Endothelial cell of umbilical vein (primary cell): ENCODE measurements around the gene FAS. TPM values are rescaled to one million over a fixed set of nuclear protein-coding genes. Genes with fewer than 3 reads are reported as not detected.

Experiments
- BruUV-seq: library from RNA; stranded (reverse); fragments of 400-500 nt; replicated peaks from 2 replicates; lab custom pipeline; 2021; lab: Mats Ljungman, UMichigan
- CTCF ChIA-PET: fragments of 300-600, 350-600 bp; sonication (Branson Sonifier 250); formaldehyde crosslinking; loops from one replicate; lab custom pipeline; 2021; ENCODE audit warnings: antibody characterized with exemption, inconsistent platforms; lab: Charles Lee
- POLR2A ChIA-PET: fragments of 300-600, 350-600 bp; sonication (Branson Sonifier 250); formaldehyde crosslinking; loops from one replicate; lab custom pipeline; 2021; ENCODE audit warnings: antibody characterized with exemption, inconsistent platforms; lab: Charles Lee
- DNase-seq: peaks from one replicate; pipeline ENCODE4 v3.0.0-alpha.2; 2011; ENCODE audit warnings: low read depth, low spot score
- FAIRE-seq: peaks from 2 replicates; lab custom pipeline; 2011; peaks lifted over from hg19 to GRCh38; lab: Jason Lieb, UNC
- H2AFZ ChIP-seq: 2 replicates; pipeline ENCODE4 v1.6.0; 2012; ENCODE audit warnings: low read depth, low read length, control low read depth, inconsistent platforms
- H3K27ac ChIP-seq: 2 replicates; pipeline ENCODE4 v1.5.1; 2011; ENCODE audit warnings: low read depth, mild to moderate bottlenecking, control low read depth, low read length, moderate library complexity; ENCODE audit not compliant: insufficient read depth
- H3K27me3 ChIP-seq, 2 experiments: 2 replicates each; pipeline versions ENCODE4 v1.6.0 to v1.6.1; 2011; ENCODE audit warnings: low read length in 2 of 2, mixed read lengths in 1 of 2; ENCODE audit not compliant: control insufficient read depth in 2 of 2, insufficient read depth in 2 of 2
- H3K36me3 ChIP-seq, 2 experiments: 2 replicates in 1 of 2; 3 replicates in 1 of 2; pipeline ENCODE4 v1.5.1; 2011; ENCODE audit warnings: low read length in 2 of 2, mild to moderate bottlenecking in 1 of 2, moderate library complexity in 1 of 2; ENCODE audit not compliant: control insufficient read depth in 2 of 2, insufficient read depth in 2 of 2; ENCODE audit errors: extremely low read depth in 1 of 2
- H3K4me1 ChIP-seq: 3 replicates; pipeline ENCODE4 v1.5.1; 2011; ENCODE audit warnings: mild to moderate bottlenecking, low read length; ENCODE audit not compliant: control insufficient read depth, insufficient read depth; ENCODE audit errors: extremely low read depth
- H3K4me2 ChIP-seq: 2 replicates; pipeline ENCODE4 v1.6.1; 2011; ENCODE audit warnings: low read length, control low read depth, mixed read lengths; ENCODE audit not compliant: insufficient read depth
- H3K4me3 ChIP-seq, 3 experiments: fragments of 200-600 bp in 1 of 3; sonication (generic), shearing (Covaris generic) in 1 of 3; replicated peaks in 1 of 3; 2 replicates each; pipeline ENCODE4 v1.5.1; 2011 to 2016; ENCODE audit warnings: control low read depth in 3 of 3, low read length in 3 of 3, mild to moderate bottlenecking in 2 of 3, inconsistent platforms in 1 of 3, low read depth in 1 of 3, moderate library complexity in 1 of 3; ENCODE audit not compliant: insufficient read depth in 1 of 3
- H3K79me2 ChIP-seq: 2 replicates; pipeline ENCODE4 v1.6.0; 2012; ENCODE audit warnings: low read length, inconsistent platforms; ENCODE audit not compliant: control insufficient read depth, insufficient read depth
- H3K9ac ChIP-seq: replicated peaks from 2 replicates; pipeline ENCODE3; 2011; ENCODE audit warnings: low read length, control low read depth; ENCODE audit not compliant: insufficient read depth; ENCODE audit errors: extremely low read depth
- H3K9me1 ChIP-seq: replicated peaks from 3 replicates; pipeline ENCODE4 v1.6.0; 2011; ENCODE audit warnings: mild to moderate bottlenecking, low read length; ENCODE audit not compliant: control insufficient read depth, insufficient read depth; ENCODE audit errors: extremely low read depth
- H3K9me3 ChIP-seq: replicated peaks from 2 replicates; pipeline ENCODE4 v1.5.1; 2012; ENCODE audit warnings: low read length, inconsistent platforms; ENCODE audit not compliant: control insufficient read depth, insufficient read depth
- H4K20me1 ChIP-seq: replicated peaks from 2 replicates; pipeline ENCODE3; 2011; ENCODE audit warnings: mild to moderate bottlenecking, low read length; ENCODE audit not compliant: control insufficient read depth, insufficient read depth; ENCODE audit errors: extremely low read depth
- GATA2 ChIP-seq: IDR thresholded peaks from 2 replicates; pipeline ENCODE4 v1.7.0; 2011; ENCODE audit warnings: low read depth, mild to moderate bottlenecking, moderate library complexity, mixed read lengths, low read length; ENCODE audit not compliant: insufficient read length, insufficient read depth
- MYC ChIP-seq: IDR thresholded peaks from one replicate; pipeline ENCODE4 v1.6.1; 2011; ENCODE audit warnings: mild to moderate bottlenecking, low read depth, low read length
- POLR2A ChIP-seq: IDR thresholded peaks from 2 replicates; pipeline ENCODE4 v1.6.1; 2012; ENCODE audit warnings: low read depth, mild to moderate bottlenecking, control low read depth, low read length
- dilution Hi-C: fragments of 300-500 bp; cut with MboI; formaldehyde crosslinking; loops from one replicate; pipeline ENCODE4 v1.15.0; 2019; ENCODE audit warnings: low sequenced_read_pairs; ENCODE audit not compliant: extremely low pct_ligation_motif_present
- intact Hi-C: fragments of 100-400 bp; cut with micrococcal nuclease; formaldehyde crosslinking; loops from one replicate; pipeline ENCODE4 v1.10.0; 2022
- polyA plus RNA-seq, 4 experiments: library from polyadenylated mRNA; depleted of rRNA in 3 of 4; stranded (reverse) in 3 of 4; unstranded in 1 of 4; fragments of >200 nt; gene quantifications; 2 replicates each; pipeline versions ENCODE4 v1.2.1 to v1.2.3, GENCODE V29; 2011 to 2012; ENCODE audit warnings: missing spikeins in 1 of 4
- total RNA-seq: library from RNA; stranded (reverse); gene quantifications from 2 replicates; pipeline ENCODE4 v1.2.3, GENCODE V29; 2021
- TF ChIP-seq, protein P1 (sequence below): IDR thresholded peaks from 2 replicates; pipeline ENCODE4 v1.6.1; 2011; ENCODE audit not compliant: insufficient read depth, insufficient read length
- TF ChIP-seq, protein P2 (sequence below), 2 donors: IDR thresholded peaks; 1 replicate in 1 of 2; 2 replicates in 1 of 2; pipeline ENCODE4 v1.5.1; 2011; ENCODE audit warnings: low read length in 2 of 2, mild to moderate bottlenecking in 2 of 2, moderate library complexity in 2 of 2, control low read depth in 1 of 2, inconsistent platforms in 1 of 2, low read depth in 1 of 2; ENCODE audit not compliant: insufficient read depth in 1 of 2; ENCODE audit errors: extremely low read depth in 1 of 2

Gene FAS
- total and polyA plus RNA-seq, 2 donors (not counting 3 experiments of a cell fraction or from before 2014, with no cell fraction given) = 2.0 to 6.1 TPM

DNA sequence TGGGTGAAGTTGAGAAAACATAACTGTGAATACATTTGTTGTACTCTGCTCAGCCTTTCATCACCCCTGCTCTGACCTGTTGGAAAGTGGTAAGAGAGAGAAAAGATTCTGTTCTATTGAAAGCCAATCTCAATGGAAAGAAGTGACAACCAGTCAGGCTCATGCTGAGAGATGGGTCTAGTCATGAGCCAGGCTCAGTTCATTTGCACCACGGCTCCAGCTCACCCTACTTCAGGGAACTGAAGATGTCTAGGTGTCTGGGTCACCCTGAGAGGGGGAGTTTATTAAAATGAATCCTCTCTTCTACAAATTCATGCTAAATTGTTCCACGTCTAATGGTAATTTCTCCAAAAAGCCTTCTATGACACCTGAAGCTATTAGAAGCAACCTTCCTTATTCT is 12.1 kb upstream of the FAS start:
- no peak overlapping the region for H3K4me2 ChIP-seq
- no peak for TF ChIP-seq MYC
- TF ChIP-seq, protein P1, sequence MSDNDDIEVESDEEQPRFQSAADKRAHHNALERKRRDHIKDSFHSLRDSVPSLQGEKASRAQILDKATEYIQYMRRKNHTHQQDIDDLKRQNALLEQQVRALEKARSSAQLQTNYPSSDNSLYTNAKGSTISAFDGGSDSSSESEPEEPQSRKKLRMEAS = no peak
- dilution Hi-C loops = loop anchor here (25.0 kb wide), 1 partner anchor 234 kb away; the partner anchor contains the start of gene CH25H
- no peaks in the 10 kb centered on the region for H3K27me3 ChIP-seq
- H3K79me2 ChIP-seq = no peaks in the 10 kb centered on the region
- intact Hi-C loops = no loop called here
- H3K4me3 ChIP-seq = no peak overlapping the region
- ChIA-PET POLR2A (no interaction called here), CTCF (interaction anchor here (0.7 to 1.6 kb wide), 5 partner anchors 9 to 239 kb away, joined by 3 to 11 read pairs (median 3); partner anchors contain the start of gene FAS)
- no TSS peak for BruUV-seq
- peaks cover 15% of the 10 kb centered on the region for H3K4me1 ChIP-seq
- no peak for FAIRE-seq
- DNase-seq = no peak
- H4K20me1 ChIP-seq = no peaks in the 10 kb centered on the region
- H3K9me3 ChIP-seq = no peaks in the 10 kb centered on the region
- no peak overlapping the region for H3K27ac ChIP-seq
- no peaks in the 10 kb centered on the region for H3K9me1 ChIP-seq
- no peak overlapping the region for H3K9ac ChIP-seq
- H2AFZ ChIP-seq = no peak overlapping the region
- H3K36me3 ChIP-seq = no peaks in the 10 kb centered on the region

DNA sequence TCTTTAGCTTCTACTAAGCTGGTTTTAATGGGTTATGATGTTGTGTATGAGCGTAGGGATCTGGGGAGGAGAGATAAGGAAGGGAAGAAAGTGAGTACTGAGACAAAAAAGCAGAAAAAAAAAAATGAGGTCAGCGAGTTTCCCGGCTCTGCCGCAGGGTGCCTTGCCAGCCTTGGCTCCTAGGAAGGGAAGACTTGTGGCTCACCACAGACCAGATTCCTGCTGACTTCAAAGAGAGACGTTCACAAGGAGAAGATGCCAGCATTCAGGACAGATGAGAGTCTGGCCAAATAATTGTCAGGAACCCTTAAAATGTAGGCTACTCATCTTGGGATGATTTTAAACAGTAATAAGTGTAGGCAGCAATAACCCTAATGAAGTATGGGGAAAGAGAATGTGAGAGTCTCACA is 11.4 kb upstream of the FAS start:
- Histone ChIP-seq H3K27me3 (no peaks in the 10 kb centered on the region), H3K36me3 (no peaks in the 10 kb centered on the region), H3K27ac (no peak overlapping the region), H3K4me2 (no peak overlapping the region), H4K20me1 (no peaks in the 10 kb centered on the region), H2AFZ (no peak overlapping the region), H3K79me2 (no peaks in the 10 kb centered on the region), H3K9ac (no peak overlapping the region), H3K4me3 (no peak overlapping the region), H3K9me1 (no peaks in the 10 kb centered on the region), H3K9me3 (no peaks in the 10 kb centered on the region), H3K4me1 (peaks cover 21% of the 10 kb centered on the region)
- intact Hi-C loops (no loop called here), dilution Hi-C loops (loop anchor here (25.0 kb wide), 1 partner anchor 233 kb away; the partner anchor contains the start of gene CH25H)
- CTCF ChIA-PET = interaction anchor here (0.7 to 1.6 kb wide), 6 partner anchors 8 to 238 kb away, joined by 3 to 11 read pairs (median 3); partner anchors contain the start of gene FAS
- no peak for FAIRE-seq
- no TSS peak for BruUV-seq
- TF ChIP-seq, protein P1 = no peak
- TF ChIP-seq, protein P2, sequence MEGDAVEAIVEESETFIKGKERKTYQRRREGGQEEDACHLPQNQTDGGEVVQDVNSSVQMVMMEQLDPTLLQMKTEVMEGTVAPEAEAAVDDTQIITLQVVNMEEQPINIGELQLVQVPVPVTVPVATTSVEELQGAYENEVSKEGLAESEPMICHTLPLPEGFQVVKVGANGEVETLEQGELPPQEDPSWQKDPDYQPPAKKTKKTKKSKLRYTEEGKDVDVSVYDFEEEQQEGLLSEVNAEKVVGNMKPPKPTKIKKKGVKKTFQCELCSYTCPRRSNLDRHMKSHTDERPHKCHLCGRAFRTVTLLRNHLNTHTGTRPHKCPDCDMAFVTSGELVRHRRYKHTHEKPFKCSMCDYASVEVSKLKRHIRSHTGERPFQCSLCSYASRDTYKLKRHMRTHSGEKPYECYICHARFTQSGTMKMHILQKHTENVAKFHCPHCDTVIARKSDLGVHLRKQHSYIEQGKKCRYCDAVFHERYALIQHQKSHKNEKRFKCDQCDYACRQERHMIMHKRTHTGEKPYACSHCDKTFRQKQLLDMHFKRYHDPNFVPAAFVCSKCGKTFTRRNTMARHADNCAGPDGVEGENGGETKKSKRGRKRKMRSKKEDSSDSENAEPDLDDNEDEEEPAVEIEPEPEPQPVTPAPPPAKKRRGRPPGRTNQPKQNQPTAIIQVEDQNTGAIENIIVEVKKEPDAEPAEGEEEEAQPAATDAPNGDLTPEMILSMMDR (IDR thresholded peaks at IDR 0.05; ENCODE audit: extremely low read depth in 1 of 2, insufficient read depth in 1 of 2, low read depth in 1 of 2, low read length in 2 of 2) = no peak
- TF ChIP-seq GATA2 = no peak
- no peak for TF ChIP-seq POLR2A
- DNase-seq = no peak
- POLR2A ChIA-PET = no interaction called here
